Mammary epithelial cell (primary cell): ENCODE data around the gene BET1.

Experiments
- CTCF ChIP-seq, 2 donors: IDR thresholded peaks in 1 of 2; conservative IDR thresholded peaks in 1 of 2; 2 replicates each; pipeline ENCODE4 v1.5.1; 2011 to 2012; ENCODE audit warnings: inconsistent platforms in 2 of 2, low read length in 2 of 2, mild to moderate bottlenecking in 2 of 2, control low read depth in 1 of 2, low read depth in 1 of 2; ENCODE audit not compliant: insufficient read depth in 1 of 2; ENCODE audit errors: extremely low read depth in 1 of 2
- EZH2 ChIP-seq: IDR thresholded peaks from 2 replicates; pipeline ENCODE4 v1.6.1; 2012; ENCODE audit warnings: low read length, inconsistent platforms, borderline replicate concordance

- no peak for TF ChIP-seq EZH2
- TF ChIP-seq CTCF (conservative IDR thresholded peaks at IDR 0.05 in 1 of 2, IDR thresholded peaks at IDR 0.05 in 1 of 2; ENCODE audit: extremely low read depth in 1 of 2, insufficient read depth in 1 of 2, low read depth in 1 of 2, low read length in 2 of 2) = no peak
Observed at GRCh38 chr7:94044806-94045205, 40.7 kb upstream of the BET1 start.
